NCI-H2029 treated with DMSO at 0.1 percent for 48 hours (cell line): ENCODE measurements around the gene CMPK1.

Experiments used
- DNase-seq: peaks from one replicate; lab custom pipeline; 2025; lab: John Stamatoyannopoulos, UW

The CMPK1 gene

GRCh38 chr1:47424336-47424982 lies 90.9 kb downstream of the CMPK1 start:
- DNase-seq: peak; percentile 65
